ENCODE measurements around the gene REV3L.
"Not testable (repeated sequence)": the region's sequence is repeated elsewhere in the genome, so short reads cannot be mapped to it uniquely, and the experiment has no call there.

Gene REV3L

GRCh38 chr6:111294374-111294967, 188.5 kb downstream of the REV3L start:
- TF ChIP-seq CTCF (IDR thresholded peaks at IDR 0.05; ENCODE audit: control insufficient read depth, insufficient read depth, low read depth, low read length, missing control alignments): no peak
- H3K4me3 ChIP-seq (ENCODE audit: control insufficient read depth, low read depth, low read length): no peak overlapping the region
- no peak for DNase-seq (ENCODE audit: low read depth)

- DNase-seq (ENCODE audit: low read depth): no peak
- H3K4me3 ChIP-seq (ENCODE audit: control insufficient read depth, low read depth, low read length): no peak overlapping the region
- TF ChIP-seq CTCF (IDR thresholded peaks at IDR 0.05; ENCODE audit: control insufficient read depth, insufficient read depth, low read depth, low read length, missing control alignments): no peak
These were observed 191.4 kb downstream of the REV3L start for GRCh38 chr6:111291336-111292259.

GRCh38 chr6:111290689-111291335, 192.2 kb downstream of the REV3L start:
- peak; percentile 10 for DNase-seq (ENCODE audit: low read depth)
- H3K4me3 ChIP-seq (ENCODE audit: control insufficient read depth, low read depth, low read length): not testable (repeated sequence)

- not testable (repeated sequence) for H3K4me3 ChIP-seq (ENCODE audit: control insufficient read depth, low read depth, low read length); DNase-seq (ENCODE audit: low read depth)
These were observed 198.7 kb downstream of the REV3L start for GRCh38 chr6:111284356-111284755.

GRCh38 chr6:111283707-111284106, 199.3 kb downstream of the REV3L start:
- DNase-seq (ENCODE audit: low read depth): no peak
- TF ChIP-seq CTCF (IDR thresholded peaks at IDR 0.05; ENCODE audit: control insufficient read depth, insufficient read depth, low read depth, low read length, missing control alignments): no peak
- no peak overlapping the region for H3K4me3 ChIP-seq (ENCODE audit: control insufficient read depth, low read depth, low read length)

GRCh38 chr6:111282515-111282914, 200.5 kb downstream of the REV3L start:
- DNase-seq (ENCODE audit: low read depth): no peak
- no peak overlapping the region for H3K4me3 ChIP-seq (ENCODE audit: control insufficient read depth, low read depth, low read length)
- no peak for TF ChIP-seq CTCF (IDR thresholded peaks at IDR 0.05; ENCODE audit: control insufficient read depth, insufficient read depth, low read depth, low read length, missing control alignments)

- H3K4me3 ChIP-seq (ENCODE audit: control insufficient read depth, low read depth, low read length): no peak overlapping the region
- DNase-seq (ENCODE audit: low read depth): no peak
- TF ChIP-seq CTCF (IDR thresholded peaks at IDR 0.05; ENCODE audit: control insufficient read depth, insufficient read depth, low read depth, low read length, missing control alignments): no peak
These were observed 202.5 kb downstream of the REV3L start for GRCh38 chr6:111280445-111280955.

Measured in AG09309 (cell line).